Measurements from ENCODE around the gene MMP14. TPM values are rescaled to one million over a fixed set of nuclear protein-coding genes. Genes with fewer than 3 reads are reported as not detected.

The MMP14 gene
- 9.1 TPM for total RNA-seq (2013)
- polyA plus RNA-seq (1 to 10 TPM in 1 of 3 donors, under 1 TPM in 2; 0.14 to 4.6 (median 0.44) TPM), polyA minus RNA-seq (7.5 and 7.6 TPM in 2 replicates), total RNA-seq (9.8 to 789 (median 16.7) reads per million in 11 experiments)

DNA sequence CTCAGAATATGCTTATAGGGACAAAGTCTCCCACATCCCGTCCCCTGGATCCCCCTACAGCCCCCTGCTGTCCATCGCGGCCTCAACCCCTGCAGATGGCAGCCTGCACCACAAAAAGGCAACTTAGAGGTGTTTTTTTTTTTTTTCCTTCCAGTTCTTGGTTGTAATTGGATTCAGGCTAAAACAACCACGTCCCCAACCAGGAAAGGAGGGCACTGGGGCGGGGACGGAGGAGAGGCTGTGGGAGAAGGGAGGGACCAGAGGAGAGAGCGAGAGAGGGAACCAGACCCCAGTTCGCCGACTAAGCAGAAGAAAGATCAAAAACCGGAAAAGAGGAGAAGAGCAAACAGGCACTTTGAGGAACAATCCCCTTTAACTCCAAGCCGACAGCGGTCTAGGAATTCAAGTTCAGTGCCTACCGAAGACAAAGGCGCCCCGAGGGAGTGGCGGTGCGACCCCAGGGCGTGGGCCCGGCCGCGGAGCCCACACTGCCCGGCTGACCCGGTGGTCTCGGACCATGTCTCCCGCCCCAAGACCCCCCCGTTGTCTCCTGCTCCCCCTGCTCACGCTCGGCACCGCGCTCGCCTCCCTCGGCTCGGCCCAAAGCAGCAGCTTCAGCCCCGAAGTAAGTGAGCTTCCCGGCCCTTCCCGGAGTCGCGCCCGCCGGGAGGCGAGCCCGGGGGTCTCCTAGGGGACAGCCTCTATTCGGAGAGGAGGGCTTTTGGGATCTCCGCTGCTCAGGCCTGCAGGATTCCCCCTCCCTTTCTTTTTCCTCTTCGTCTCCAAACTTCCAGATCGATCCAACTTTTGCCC lies at the start of gene MMP14:
MMP14 (plus strand) TSS at position 285 of the 813 bp plus-strand sequence; CDS start at position 518, 233 bp downstream.
- H3K9ac ChIP-seq (ENCODE audit: insufficient read depth, low read length, poor library complexity, severe bottlenecking): peak within 1 kb of the TSS; percentile 68
- Mint-ChIP-seq H3K36me3 (peaks cover 33 to 37% of the 10 kb centered on the region in 2 donors), H3K4me1 (peaks cover 38% of the 10 kb centered on the region), H3K27me3 (ENCODE audit: low read depth in 3 of 3) (peaks cover 23 to 31% (median 23%) of the 10 kb centered on the region in 3 donors), H3K4me3 (peak within 1 kb of the TSS; percentile 100), H3K27ac (peak within 1 kb of the TSS; percentile 78 to 95 (median 84)), H3K9me3 (peaks cover 3 to 12% (median 7%) of the 10 kb centered on the region in 7 donors)
- no peaks in the 10 kb centered on the region for H3K79me2 ChIP-seq (ENCODE audit: insufficient read depth, low read length)
- no peaks in the 10 kb centered on the region for H4K20me1 ChIP-seq (ENCODE audit: insufficient read depth, low read length)
- peaks cover 0 to 3% of the 10 kb centered on the region in 2 donors for H3K9me3 ChIP-seq (replicated peaks in 1 of 2; ENCODE audit: control insufficient read depth in 1 of 2, insufficient read depth in 1 of 2, low read length in 2 of 2)
- peak within 1 kb of the TSS; percentile 98 for H3K4me2 ChIP-seq (replicated peaks; ENCODE audit: extremely low read depth, low read length, poor library complexity, severe bottlenecking)
- H3K4me3 ChIP-seq (replicated peaks in 1 of 3; ENCODE audit: low read depth in 2 of 3, low read length in 3 of 3): peak within 1 kb of the TSS; percentile 44 to 82 (median 77)
- 3% methylated on average over 35 of the region's 46 CpGs for WGBS (ENCODE audit: insufficient coverage)
- intact Hi-C loops (cut with micrococcal nuclease): no loop called here
- peaks cover 0 to 21% of the 10 kb centered on the region in 2 donors for H3K27me3 ChIP-seq (ENCODE audit: control insufficient read depth in 2 of 2, insufficient read depth in 2 of 2, low read length in 2 of 2)
- peaks cover 29 to 43% of the 10 kb centered on the region in 2 donors for H3K4me1 ChIP-seq (ENCODE audit: control insufficient read depth in 1 of 2, insufficient read depth in 2 of 2, low read length in 2 of 2)
- H3K36me3 ChIP-seq (replicated peaks in 1 of 2; ENCODE audit: control insufficient read depth in 1 of 2, insufficient read depth in 2 of 2, low read length in 2 of 2): peaks cover 17 to 22% of the 10 kb centered on the region in 2 donors
- H3K27ac ChIP-seq (ENCODE audit: low read depth in 1 of 2, low read length in 2 of 2): peak within 1 kb of the TSS; percentile 14 to 15
- TF ChIP-seq, protein P1, sequence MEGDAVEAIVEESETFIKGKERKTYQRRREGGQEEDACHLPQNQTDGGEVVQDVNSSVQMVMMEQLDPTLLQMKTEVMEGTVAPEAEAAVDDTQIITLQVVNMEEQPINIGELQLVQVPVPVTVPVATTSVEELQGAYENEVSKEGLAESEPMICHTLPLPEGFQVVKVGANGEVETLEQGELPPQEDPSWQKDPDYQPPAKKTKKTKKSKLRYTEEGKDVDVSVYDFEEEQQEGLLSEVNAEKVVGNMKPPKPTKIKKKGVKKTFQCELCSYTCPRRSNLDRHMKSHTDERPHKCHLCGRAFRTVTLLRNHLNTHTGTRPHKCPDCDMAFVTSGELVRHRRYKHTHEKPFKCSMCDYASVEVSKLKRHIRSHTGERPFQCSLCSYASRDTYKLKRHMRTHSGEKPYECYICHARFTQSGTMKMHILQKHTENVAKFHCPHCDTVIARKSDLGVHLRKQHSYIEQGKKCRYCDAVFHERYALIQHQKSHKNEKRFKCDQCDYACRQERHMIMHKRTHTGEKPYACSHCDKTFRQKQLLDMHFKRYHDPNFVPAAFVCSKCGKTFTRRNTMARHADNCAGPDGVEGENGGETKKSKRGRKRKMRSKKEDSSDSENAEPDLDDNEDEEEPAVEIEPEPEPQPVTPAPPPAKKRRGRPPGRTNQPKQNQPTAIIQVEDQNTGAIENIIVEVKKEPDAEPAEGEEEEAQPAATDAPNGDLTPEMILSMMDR (IDR thresholded peaks at IDR 0.05): no peak
- peak within 1 kb of the TSS; percentile 88 for H2AFZ ChIP-seq (ENCODE audit: insufficient read depth, low read depth, low read length, poor library complexity, severe bottlenecking)
- peak in 1 of 3 donors; percentile 33 for DNase-seq

DNA sequence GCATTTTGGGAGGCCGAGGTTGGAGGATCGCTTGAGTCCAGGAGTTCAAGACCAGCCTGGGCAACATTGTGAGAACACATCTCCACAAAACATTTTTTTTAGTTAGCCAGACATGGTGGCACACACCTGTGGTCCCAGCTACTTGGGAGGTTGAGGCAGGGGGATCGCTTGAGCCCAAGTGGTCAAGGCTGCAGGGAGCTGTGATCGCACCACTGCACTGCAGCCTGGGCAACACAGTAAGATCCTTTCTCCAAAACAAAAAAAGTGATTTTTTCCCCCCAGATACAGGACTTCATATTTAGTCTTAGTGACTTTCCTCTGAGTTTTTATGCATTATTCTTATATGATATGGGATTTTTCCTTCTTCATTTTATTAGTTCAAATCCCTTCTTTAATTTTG lies 49.7 kb upstream of the MMP14 start:
- no peak for DNase-seq
- Mint-ChIP-seq H3K27me3 (ENCODE audit: low read depth in 3 of 3) (peaks cover 0 to 2% (median 0%) of the 10 kb centered on the region in 3 donors), H3K4me3 (no peak overlapping the region), H3K9me3 (peaks cover 0 to 4% (median 0%) of the 10 kb centered on the region in 7 donors), H3K36me3 (peaks cover 24 to 61% of the 10 kb centered on the region in 2 donors), H3K4me1 (peaks cover 60% of the 10 kb centered on the region), H3K27ac (peak overlapping the region in 3 of 7 donors; percentile 21 to 50 (median 36))
- WGBS (ENCODE audit: insufficient coverage): 100% methylated on average over 2 of the region's 4 CpGs
- no peaks in the 10 kb centered on the region for H3K27me3 ChIP-seq (ENCODE audit: control insufficient read depth in 2 of 2, insufficient read depth in 2 of 2, low read length in 2 of 2)
- H3K36me3 ChIP-seq (replicated peaks in 1 of 2; ENCODE audit: control insufficient read depth in 1 of 2, insufficient read depth in 2 of 2, low read length in 2 of 2): peaks cover under 1 to 8% of the 10 kb centered on the region in 2 donors
- no peak overlapping the region for H2AFZ ChIP-seq (ENCODE audit: insufficient read depth, low read depth, low read length, poor library complexity, severe bottlenecking)
- TF ChIP-seq, protein P1 (IDR thresholded peaks at IDR 0.05): no peak
- H3K4me1 ChIP-seq (ENCODE audit: control insufficient read depth in 1 of 2, insufficient read depth in 2 of 2, low read length in 2 of 2): peaks cover 56 to 59% of the 10 kb centered on the region in 2 donors
- no peaks in the 10 kb centered on the region for H3K9me3 ChIP-seq (replicated peaks in 1 of 2; ENCODE audit: control insufficient read depth in 1 of 2, insufficient read depth in 1 of 2, low read length in 2 of 2)
- no peak overlapping the region for H3K9ac ChIP-seq (ENCODE audit: insufficient read depth, low read length, poor library complexity, severe bottlenecking)
- peaks cover 79% of the 10 kb centered on the region for H3K79me2 ChIP-seq (ENCODE audit: insufficient read depth, low read length)
- H3K27ac ChIP-seq (ENCODE audit: low read depth in 1 of 2, low read length in 2 of 2): peak overlapping the region in 1 of 2 donors; percentile 13
- no peak overlapping the region for H3K4me2 ChIP-seq (replicated peaks; ENCODE audit: extremely low read depth, low read length, poor library complexity, severe bottlenecking)
- intact Hi-C loops (cut with micrococcal nuclease): loop anchor here in 1 of 2 donors (5.0 kb wide), 1 partner anchor 36 kb away; no protein-coding TSS in a partner anchor
- H4K20me1 ChIP-seq (ENCODE audit: insufficient read depth, low read length): peaks cover 14% of the 10 kb centered on the region
- H3K4me3 ChIP-seq (replicated peaks in 1 of 3; ENCODE audit: low read depth in 2 of 3, low read length in 3 of 3): no peak overlapping the region

Measured in CD14-positive monocyte (primary cell).